CD4-positive, alpha-beta T cell (primary cell): ENCODE data around the gene XPO6. TPM values are rescaled to one million over a fixed set of nuclear protein-coding genes. Genes with fewer than 3 reads are reported as not detected.
A peak's percentile ranks its signal among the peaks of the same experiment; 100 is the strongest.

Source experiments
- ATAC-seq: fragments of 200-7000 bp; cut with Tn5 transposase; one replicate; pipeline ENCODE4 v1.10.0; 2022; ENCODE audit warnings: mild to moderate bottlenecking; ENCODE audit not compliant: poor library complexity
- CTCF ChIA-PET: fragments of 350-600 bp; sonication (Branson Sonifier 250); formaldehyde crosslinking; loops from one replicate; lab custom pipeline; 2021; ENCODE audit warnings: antibody characterized with exemption, inconsistent platforms; lab: Charles Lee
- POLR2A ChIA-PET: fragments of 350-600 bp; sonication (Branson Sonifier 250); formaldehyde crosslinking; loops from one replicate; lab custom pipeline; 2021; ENCODE audit warnings: antibody characterized with exemption, inconsistent platforms; lab: Charles Lee
- DNase-seq, 14 experiments: peaks; one replicate each; pipeline ENCODE4 v3.0.0-alpha.2; 2013 to 2020; ENCODE audit warnings: mixed read lengths in 2 of 14
- H3K27ac ChIP-seq, 2 donors: one replicate each; pipeline versions ENCODE4 v1.5.1 to v1.7.0; 2013; ENCODE audit warnings: low read length in 2 of 2, low read depth in 1 of 2, mild to moderate bottlenecking in 1 of 2
- H3K27me3 ChIP-seq, 2 experiments: 1 replicate in 1 of 2; 2 replicates in 1 of 2; pipeline versions ENCODE4 v1.6.1 to v1.7.0; 2013; ENCODE audit warnings: low read length in 2 of 2, control low read depth in 1 of 2, mild to moderate bottlenecking in 1 of 2, moderate library complexity in 1 of 2; ENCODE audit not compliant: insufficient read depth in 2 of 2, control insufficient read depth in 1 of 2
- H3K36me3 ChIP-seq: one replicate; pipeline ENCODE4 v1.6.1; 2013; ENCODE audit warnings: low read length, control low read depth; ENCODE audit not compliant: insufficient read depth
- H3K4me1 ChIP-seq: one replicate; pipeline ENCODE4 v1.6.1; 2013; ENCODE audit warnings: low read length, control low read depth; ENCODE audit not compliant: insufficient read depth
- H3K4me3 ChIP-seq: one replicate; pipeline ENCODE4 v1.5.1; 2013; ENCODE audit warnings: mild to moderate bottlenecking, low read length, moderate library complexity
- H3K9me3 ChIP-seq, 2 experiments: 1 replicate in 1 of 2; 2 replicates in 1 of 2; pipeline versions ENCODE4 v1.6.1 to v1.7.0; 2013; ENCODE audit warnings: low read length in 2 of 2, mild to moderate bottlenecking in 2 of 2, control low read depth in 1 of 2, moderate library complexity in 1 of 2; ENCODE audit not compliant: control insufficient read depth in 1 of 2, insufficient read depth in 1 of 2
- H3K27ac Mint-ChIP-seq: one replicate; pipeline ENCODE4 v1.8.0; 2020; ENCODE audit warnings: mixed read lengths
- H3K27me3 Mint-ChIP-seq: one replicate; pipeline ENCODE4 v1.8.0; 2021; ENCODE audit warnings: mixed read lengths
- H3K36me3 Mint-ChIP-seq: one replicate; pipeline ENCODE4 v1.8.0; 2021; ENCODE audit warnings: low read depth, mixed read lengths
- H3K4me1 Mint-ChIP-seq: one replicate; pipeline ENCODE4 v1.8.0; 2021; ENCODE audit warnings: low read depth, mixed read lengths
- H3K4me3 Mint-ChIP-seq: one replicate; pipeline ENCODE4 v1.8.0; 2020; ENCODE audit warnings: mild to moderate bottlenecking, mixed read lengths
- H3K9me3 Mint-ChIP-seq: one replicate; pipeline ENCODE4 v1.8.0; 2020; ENCODE audit warnings: mixed read lengths
- CTCF ChIP-seq: fragments of 200-600 bp; IDR thresholded peaks from one replicate; pipeline ENCODE4 v1.8.0; 2022; ENCODE audit warnings: antibody characterized with exemption, mild to moderate bottlenecking
- intact Hi-C, 2 experiments: fragments of 100-400 bp; cut with DNase I in 1 of 2; cut with micrococcal nuclease in 1 of 2; formaldehyde crosslinking; loops; one replicate each; pipeline versions ENCODE4 v1.15.1 to v1.9.0; 2023 to 2025; cut with DNase I, micrococcal nuclease
- total RNA-seq, 174 experiments: library from RNA in 2 of 174; stranded (reverse) in 2 of 174; gene quantifications; one replicate each; pipeline ENCODE4 v1.2.3 and lab custom pipeline; 2021 to 2026

The XPO6 gene
- total RNA-seq, 2 experiments from 2014 or later = 378 to 390 TPM

GRCh38 chr16:28183484-28183883 is 28.3 kb downstream of the XPO6 start:
- peaks cover 73% of the 10 kb centered on the region for H3K36me3 Mint-ChIP-seq
- peaks cover 2% of the 10 kb centered on the region for H3K9me3 Mint-ChIP-seq
- peaks cover 93% of the 10 kb centered on the region for H3K4me1 Mint-ChIP-seq
- H3K4me3 Mint-ChIP-seq = peak overlapping the region; percentile 17
- ChIA-PET CTCF (interaction anchor here (0.7 to 1.7 kb wide), 7 partner anchors 9 to 44 kb away, joined by 3 to 9 read pairs (median 3); no protein-coding TSS in a partner anchor), POLR2A (interaction anchor here (1.2 to 1.9 kb wide), 4 partner anchors 11 to 42 kb away, joined by 3 to 8 read pairs (median 7); no protein-coding TSS in a partner anchor)
- intact Hi-C loops = loop anchor here in 1 of 2 experiments (5.0 kb wide), 1 partner anchor 36 kb away; no protein-coding TSS in a partner anchor
- H3K27me3 Mint-ChIP-seq = no peaks in the 10 kb centered on the region
- H3K4me3 ChIP-seq = no peak overlapping the region
- TF ChIP-seq CTCF = no peak
- ATAC-seq (no peak), DNase-seq (no peak)
- H3K27me3 ChIP-seq = no peaks in the 10 kb centered on the region
- H3K27ac ChIP-seq = peak overlapping the region; percentile 18 to 37
- H3K9me3 ChIP-seq = no peaks in the 10 kb centered on the region
- H3K27ac Mint-ChIP-seq = peak overlapping the region; percentile 85
- peaks cover 18% of the 10 kb centered on the region for H3K36me3 ChIP-seq
- H3K4me1 ChIP-seq = peaks cover 75% of the 10 kb centered on the region

GRCh38 chr16:28182801-28183200 is 29.0 kb downstream of the XPO6 start:
- Histone ChIP-seq H3K27me3 (no peaks in the 10 kb centered on the region), H3K9me3 (no peaks in the 10 kb centered on the region), H3K4me3 (no peak overlapping the region), H3K4me1 (peaks cover 75% of the 10 kb centered on the region), H3K27ac (peak overlapping the region in 1 of 2 donors; percentile 37), H3K36me3 (peaks cover 25% of the 10 kb centered on the region)
- POLR2A ChIA-PET = interaction anchor here (0.7 to 2.3 kb wide), 4 partner anchors 11 to 41 kb away, joined by 4 to 8 read pairs (median 8); no protein-coding TSS in a partner anchor
- Mint-ChIP-seq H3K4me3 (peak overlapping the region; percentile 1), H3K4me1 (peaks cover 93% of the 10 kb centered on the region), H3K27me3 (no peaks in the 10 kb centered on the region), H3K27ac (peak overlapping the region; percentile 85), H3K9me3 (peaks cover 2% of the 10 kb centered on the region), H3K36me3 (peaks cover 76% of the 10 kb centered on the region)
- no peak for TF ChIP-seq CTCF
- ATAC-seq (no peak), DNase-seq (no peak)
- intact Hi-C loops = loop anchor here in 1 of 2 experiments (5.0 kb wide), 1 partner anchor 36 kb away; no protein-coding TSS in a partner anchor
- CTCF ChIA-PET = interaction anchor here (1.2 to 2.3 kb wide), 4 partner anchors 10 to 42 kb away, joined by 3 to 9 read pairs (median 6); no protein-coding TSS in a partner anchor

- Mint-ChIP-seq H3K9me3 (peaks cover 2% of the 10 kb centered on the region), H3K36me3 (peaks cover 82% of the 10 kb centered on the region), H3K27me3 (no peaks in the 10 kb centered on the region), H3K4me3 (peak overlapping the region; percentile 69), H3K4me1 (peaks cover 93% of the 10 kb centered on the region), H3K27ac (peak overlapping the region; percentile 85)
- no peak for TF ChIP-seq CTCF
- POLR2A ChIA-PET = interaction anchor here (0.7 to 2.3 kb wide), 4 partner anchors 11 to 30 kb away, joined by 3 to 7 read pairs (median 4); partner anchors contain the start of gene XPO6
- DNase-seq = peak in 6 of 14 experiments; percentile 13 to 57 (median 42)
- Histone ChIP-seq H3K4me3 (no peak overlapping the region), H3K27ac (peak overlapping the region; percentile 26 to 52), H3K27me3 (no peaks in the 10 kb centered on the region), H3K36me3 (peaks cover 31% of the 10 kb centered on the region), H3K4me1 (peaks cover 70% of the 10 kb centered on the region), H3K9me3 (no peaks in the 10 kb centered on the region)
- intact Hi-C loops = loop anchor here in 1 of 2 experiments (5.0 kb wide), 1 partner anchor 35 kb away; no protein-coding TSS in a partner anchor
- CTCF ChIA-PET = interaction anchor here (1.0 to 2.3 kb wide), 5 partner anchors 12 to 41 kb away, joined by 3 to 9 read pairs (median 4); no protein-coding TSS in a partner anchor
- peak; percentile 55 for ATAC-seq
These were observed 29.6 kb downstream of the XPO6 start for GRCh38 chr16:28182183-28182582.
